Mesodermal cell (in vitro differentiated cells): ENCODE results near the gene OGFOD2.
"Not testable (repeated sequence)": the region's sequence is repeated elsewhere in the genome, so short reads cannot be mapped to it uniquely, and the experiment has no call there.

ENCODE experiments used
- H3K27ac ChIP-seq: 2 replicates; pipeline ENCODE4 v1.7.0; 2013; ENCODE audit warnings: mild to moderate bottlenecking, low read depth, low read length, moderate library complexity; ENCODE audit not compliant: severe bottlenecking
- H3K36me3 ChIP-seq: 2 replicates; pipeline ENCODE4 v1.7.1; 2013; ENCODE audit warnings: mild to moderate bottlenecking, low read length, moderate library complexity; ENCODE audit not compliant: control insufficient read depth, insufficient read depth
- H3K4me1 ChIP-seq: one replicate; pipeline ENCODE4 v1.7.1; 2013; ENCODE audit warnings: mild to moderate bottlenecking, low read length; ENCODE audit not compliant: insufficient read depth, control insufficient read depth, poor library complexity, severe bottlenecking
- H3K4me3 ChIP-seq: 2 replicates; pipeline ENCODE4 v1.7.0; 2013; ENCODE audit warnings: low read length, control low read depth, mild to moderate bottlenecking; ENCODE audit not compliant: insufficient read depth, poor library complexity, severe bottlenecking; ENCODE audit errors: extremely low read depth
- H3K9me3 ChIP-seq: 2 replicates; pipeline ENCODE4 v1.7.1; 2013; ENCODE audit warnings: mild to moderate bottlenecking, low read length, moderate library complexity; ENCODE audit not compliant: control insufficient read depth
- WGBS, 2 experiments: methylation state at CpG; one replicate each; pipeline ENCODE4 v1.1.5; 2013; ENCODE audit warnings: missing lambda C conversion rate in 2 of 2; ENCODE audit not compliant: insufficient coverage in 2 of 2; 5-methylcytosine and 5-hydroxymethylcytosine counted together

OGFOD2 gene

DNA sequence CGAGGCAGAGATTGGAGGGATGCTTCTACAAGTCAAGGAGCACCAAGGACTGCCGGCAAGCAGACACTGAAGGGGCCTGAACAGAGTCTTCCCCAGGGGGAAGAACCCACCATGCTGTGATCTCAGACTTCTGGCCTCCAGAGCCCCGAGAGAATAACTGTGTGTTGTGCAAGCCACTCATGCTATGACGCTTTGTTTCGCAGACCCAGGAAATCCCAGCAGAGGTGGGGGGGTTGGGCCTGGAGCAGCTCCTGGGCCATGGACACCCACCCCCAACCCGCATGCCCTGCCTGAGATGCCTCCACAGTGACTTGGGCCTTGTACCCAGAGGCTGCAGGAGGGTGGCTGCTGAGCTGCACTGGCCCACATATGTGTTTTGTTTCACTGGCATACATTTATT lies 36.7 kb downstream of the OGFOD2 start:
- peaks cover 6% of the 10 kb centered on the region for H3K4me1 ChIP-seq
- 85 to 96% methylated on average over 3 to 5 of the region's 6 CpGs for WGBS, 2 experiments
- no peak overlapping the region for H3K4me3 ChIP-seq
- H3K9me3 ChIP-seq = no peaks in the 10 kb centered on the region
- H3K27ac ChIP-seq = no peak overlapping the region
- H3K36me3 ChIP-seq = peaks cover 13% of the 10 kb centered on the region

DNA sequence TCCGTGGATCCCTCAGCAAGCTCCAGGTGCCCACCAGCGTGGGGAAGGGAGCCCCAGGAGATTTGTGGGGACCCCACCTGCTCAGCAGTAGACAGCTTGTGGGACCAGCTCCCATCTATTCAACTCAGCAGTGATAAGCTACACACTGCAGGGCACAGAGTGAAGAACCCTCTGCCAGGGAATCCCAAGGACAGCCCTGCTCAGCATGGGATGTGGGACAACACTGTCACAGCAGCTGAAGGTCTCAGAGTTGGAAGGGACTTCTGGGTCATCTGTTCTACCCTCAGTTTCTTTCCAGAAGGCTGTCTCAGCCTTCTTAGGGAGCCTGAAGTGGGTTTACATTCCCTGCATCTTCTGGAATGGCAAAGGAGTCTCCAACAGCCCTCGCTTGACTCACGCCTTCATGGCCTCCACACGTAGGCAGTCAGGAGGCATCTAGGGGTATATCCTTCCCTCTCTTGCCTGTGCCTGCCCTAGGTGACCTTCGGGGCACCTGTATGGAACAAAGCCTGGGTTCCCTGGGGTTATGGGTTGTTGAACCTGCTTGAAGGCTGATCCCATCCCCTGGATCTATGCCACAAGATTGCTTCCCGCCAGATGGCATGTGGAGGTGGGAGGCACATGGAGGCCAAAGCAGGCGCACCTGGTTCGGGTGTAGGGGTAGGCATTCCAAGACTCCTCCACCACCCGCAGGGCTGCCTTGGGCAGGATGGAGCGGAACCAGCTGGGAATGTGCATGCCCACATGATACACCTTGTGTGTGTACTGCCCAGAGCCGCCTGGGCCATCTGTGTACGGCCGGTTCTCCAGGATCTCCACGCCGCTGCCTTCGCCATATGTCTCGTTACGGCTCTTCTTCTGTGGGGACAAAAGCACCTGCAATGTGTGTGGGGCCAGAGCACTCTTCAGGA lies 38.4 kb downstream of the OGFOD2 start:
- Histone ChIP-seq H3K27ac (no peak overlapping the region), H3K4me3 (no peak overlapping the region), H3K4me1 (no peaks in the 10 kb centered on the region), H3K36me3 (peaks cover 7% of the 10 kb centered on the region), H3K9me3 (no peaks in the 10 kb centered on the region)
- WGBS, 2 experiments = 95 to 97% methylated on average over 12 to 18 of the region's 19 CpGs

DNA sequence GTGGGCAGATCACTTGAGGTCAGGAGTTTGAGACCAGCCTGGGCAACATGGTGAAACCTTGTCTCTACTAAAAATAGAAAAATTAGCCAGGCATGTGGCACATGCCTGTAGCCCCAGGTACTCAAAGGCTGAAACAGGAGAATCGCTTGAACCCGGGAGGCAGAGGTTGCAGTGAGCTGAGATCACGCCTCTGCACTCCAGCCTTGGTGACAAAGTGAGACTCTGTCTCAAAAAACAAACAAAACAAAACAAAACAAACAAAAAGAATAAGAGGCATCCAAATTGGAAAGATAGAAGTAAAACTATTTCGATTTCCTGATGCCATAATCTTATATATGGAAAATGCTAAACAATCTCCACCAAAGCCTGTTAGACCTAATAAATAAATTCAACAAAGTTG lies 39.4 kb downstream of the OGFOD2 start:
- H3K4me1 ChIP-seq, H3K4me3 ChIP-seq, H3K27ac ChIP-seq, H3K9me3 ChIP-seq, H3K36me3 ChIP-seq: not testable (repeated sequence)
- WGBS, 2 experiments = 86 to 87% methylated on average over 2 to 3 of the region's 4 CpGs

DNA sequence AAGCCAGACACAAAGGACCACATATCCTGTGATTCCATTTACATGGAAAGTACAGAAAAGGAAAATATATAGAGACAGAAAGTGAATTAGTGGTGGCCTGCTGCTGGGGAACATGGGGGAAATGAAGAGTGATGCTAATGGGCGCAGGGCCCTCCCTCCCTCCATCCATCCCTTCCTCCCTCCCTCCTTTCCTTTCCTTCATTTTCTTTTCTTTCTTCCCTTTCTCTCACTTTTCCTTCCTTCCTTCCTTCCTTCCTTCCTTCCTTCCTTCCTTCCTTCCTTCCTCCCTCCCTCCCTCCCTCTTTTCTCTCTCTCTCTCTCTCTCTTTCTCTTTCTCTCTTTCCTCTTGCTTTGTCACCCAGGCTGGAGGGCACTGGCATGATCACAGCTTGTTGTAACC lies 42.7 kb downstream of the OGFOD2 start:
- H3K9me3 ChIP-seq = no peaks in the 10 kb centered on the region
- H3K27ac ChIP-seq = no peak overlapping the region
- WGBS, 2 experiments = 100% methylated on average over 1 of the region's 1 CpG; no CpG with 5 or more reads in 1 of the 2 experiments
- no peak overlapping the region for H3K4me3 ChIP-seq
- no peaks in the 10 kb centered on the region for H3K4me1 ChIP-seq
- peaks cover 3% of the 10 kb centered on the region for H3K36me3 ChIP-seq

DNA sequence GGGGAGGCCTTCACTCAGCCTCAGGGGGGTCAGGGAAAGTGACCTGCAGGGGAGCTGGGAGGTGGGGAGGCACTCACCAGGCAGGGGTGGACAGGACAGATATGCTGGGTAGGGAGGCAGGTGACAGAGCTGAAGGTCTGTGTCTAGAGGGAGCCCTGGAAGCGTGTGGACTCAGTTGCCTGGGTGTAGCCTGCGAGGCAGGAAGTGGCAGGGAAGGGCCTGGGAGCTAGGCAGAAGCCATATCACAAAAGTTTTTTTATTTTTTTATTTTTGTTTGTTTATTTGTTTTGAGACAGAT lies 44.7 kb downstream of the OGFOD2 start:
- Histone ChIP-seq H3K27ac (no peak overlapping the region), H3K4me3 (no peak overlapping the region), H3K9me3 (no peaks in the 10 kb centered on the region), H3K4me1 (no peaks in the 10 kb centered on the region), H3K36me3 (no peaks in the 10 kb centered on the region)
- 88 to 97% methylated on average over 2 of the region's 2 CpGs for WGBS, 2 experiments

DNA sequence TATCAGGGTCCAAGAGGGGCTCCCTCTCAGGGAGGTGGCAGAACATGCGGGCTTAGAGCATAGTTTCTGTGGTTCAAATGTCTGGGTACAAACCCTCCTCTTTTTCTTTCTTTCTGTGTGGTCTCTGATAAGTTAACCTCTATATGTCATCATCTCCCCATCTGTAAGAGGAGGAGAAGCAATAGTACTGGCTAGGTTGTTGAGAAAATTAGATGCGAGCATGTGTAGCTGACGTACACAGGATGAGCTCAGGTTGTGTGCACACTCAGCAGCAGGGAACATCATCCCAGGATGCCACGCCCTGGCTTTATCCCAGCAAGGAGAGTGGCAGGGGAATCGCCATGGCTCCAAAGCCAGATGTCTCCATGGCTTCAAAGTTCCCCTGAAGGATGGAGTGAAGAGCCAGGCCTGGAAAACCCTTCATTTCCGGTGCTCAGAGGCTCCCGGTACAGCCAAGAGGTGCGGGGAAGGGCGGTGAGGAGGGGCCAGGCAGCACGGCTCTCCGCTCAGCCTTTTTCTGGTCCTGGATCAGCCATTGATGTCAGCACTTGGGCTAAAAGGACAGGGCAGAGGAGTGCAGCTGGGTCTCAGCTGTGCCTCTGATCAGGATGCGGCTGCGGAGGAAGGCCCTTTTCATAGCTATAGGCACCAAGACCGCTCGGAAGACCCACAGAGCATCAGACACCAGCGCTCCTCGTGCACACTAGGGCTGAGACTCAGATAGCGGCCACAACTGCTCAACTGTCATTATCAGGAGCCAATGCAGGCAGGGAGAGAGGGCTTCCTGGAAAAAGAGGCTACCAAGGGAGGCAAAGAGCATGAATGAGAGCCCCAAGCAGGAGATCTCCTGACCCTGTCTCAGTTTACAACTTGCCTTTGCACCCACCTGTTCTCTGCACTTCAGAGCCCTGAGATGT lies 46.9 kb downstream of the OGFOD2 start:
- Histone ChIP-seq H3K36me3 (no peaks in the 10 kb centered on the region), H3K4me3 (no peak overlapping the region), H3K9me3 (no peaks in the 10 kb centered on the region), H3K27ac (no peak overlapping the region), H3K4me1 (no peaks in the 10 kb centered on the region)
- 94 to 95% methylated on average over 15 to 17 of the region's 18 CpGs for WGBS, 2 experiments

DNA sequence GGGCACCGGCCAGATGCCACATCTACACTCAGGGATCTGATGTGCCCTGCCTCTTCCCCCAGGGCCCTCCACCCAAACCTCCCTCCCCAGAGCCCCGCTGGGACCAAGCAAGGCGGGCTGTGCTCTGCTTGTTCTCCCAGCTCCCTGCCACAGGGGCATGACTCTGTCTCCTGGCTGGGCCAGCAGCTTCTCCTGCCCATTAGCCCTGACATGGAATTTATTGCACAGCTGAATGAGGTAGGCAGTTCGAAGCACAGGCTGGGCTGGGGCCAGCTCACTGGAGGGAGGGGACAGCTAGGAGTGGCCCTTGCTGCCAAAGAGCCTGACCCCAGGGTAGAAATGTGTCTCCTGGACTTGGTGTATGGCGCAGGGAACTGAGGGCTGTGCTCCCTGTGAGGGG lies 47.8 kb downstream of the OGFOD2 start:
- no peaks in the 10 kb centered on the region for H3K36me3 ChIP-seq
- H3K4me1 ChIP-seq = no peaks in the 10 kb centered on the region
- H3K27ac ChIP-seq = no peak overlapping the region
- H3K4me3 ChIP-seq = no peak overlapping the region
- no peaks in the 10 kb centered on the region for H3K9me3 ChIP-seq
- WGBS, 2 experiments = 86 to 90% methylated on average over 3 to 4 of the region's 5 CpGs

DNA sequence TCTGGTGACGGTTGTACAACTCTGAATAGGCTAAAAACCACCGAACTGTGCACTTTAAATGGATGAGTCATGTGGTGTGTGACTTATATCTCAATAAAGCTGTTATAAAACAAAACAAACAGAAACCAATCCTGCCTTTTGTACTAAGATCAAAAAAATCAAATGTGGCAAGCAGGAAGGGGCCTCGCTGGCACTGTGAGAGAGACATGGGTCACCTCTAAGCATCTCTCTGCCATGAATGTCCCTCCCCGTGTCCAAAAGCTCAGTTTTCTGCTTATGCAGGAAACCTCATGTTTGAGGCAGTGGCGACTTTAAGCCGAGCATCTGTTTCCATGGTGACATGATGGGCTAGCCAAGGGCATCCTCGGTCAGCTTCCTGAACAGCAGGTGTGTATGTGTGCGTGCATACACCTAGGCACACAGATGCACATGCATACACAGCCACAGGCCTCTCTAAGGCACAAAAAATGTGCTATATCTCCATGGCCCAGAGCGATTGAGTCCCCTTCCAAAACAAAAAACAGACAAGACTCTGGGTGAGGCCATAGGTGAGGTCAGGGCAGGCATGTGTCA lies 49.9 kb downstream of the OGFOD2 start:
- Histone ChIP-seq H3K27ac (no peak overlapping the region), H3K9me3 (no peaks in the 10 kb centered on the region), H3K36me3 (no peaks in the 10 kb centered on the region), H3K4me3 (no peak overlapping the region), H3K4me1 (no peaks in the 10 kb centered on the region)
- 94 to 95% methylated on average over 6 to 7 of the region's 9 CpGs for WGBS, 2 experiments

DNA sequence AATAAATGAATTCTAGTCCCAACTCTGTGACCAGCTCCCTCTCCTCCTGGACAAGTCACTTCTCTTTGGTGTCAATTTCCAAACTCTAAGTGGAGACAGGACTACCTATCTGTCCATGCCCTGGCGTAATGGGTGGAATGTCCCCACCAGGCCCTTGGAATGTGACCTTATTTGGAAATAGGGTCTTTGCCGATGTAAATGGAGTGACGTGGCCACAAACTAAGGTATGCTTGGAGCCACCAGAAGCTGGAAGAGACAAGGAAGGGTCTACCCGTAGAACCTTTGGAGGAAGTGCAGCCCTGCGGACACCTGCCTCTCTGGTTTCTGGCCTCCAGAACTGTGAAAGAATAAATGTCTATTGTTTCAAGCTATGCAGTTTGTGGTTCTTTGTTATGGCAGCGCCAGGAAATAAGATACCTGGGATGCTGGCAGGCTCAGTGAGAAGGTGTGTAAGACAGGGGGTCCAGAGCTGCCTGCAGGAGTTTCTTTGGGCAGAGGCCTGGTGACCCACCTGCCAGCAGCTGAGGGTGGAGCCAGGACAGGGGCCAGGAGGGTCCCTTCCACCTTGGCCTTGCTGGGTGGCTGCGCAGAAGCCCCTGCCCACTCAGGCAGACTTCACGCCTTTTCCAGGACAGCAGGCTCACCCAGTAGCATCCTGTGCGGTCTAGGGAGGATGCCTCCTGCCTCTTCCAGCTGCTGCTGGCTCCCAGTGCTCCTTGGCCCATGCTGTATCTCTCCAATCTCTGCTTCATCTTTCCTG lies 51.2 kb downstream of the OGFOD2 start:
- 90 to 92% methylated on average over 7 to 8 of the region's 9 CpGs for WGBS, 2 experiments
- H3K27ac ChIP-seq = no peak overlapping the region
- no peaks in the 10 kb centered on the region for H3K4me1 ChIP-seq
- no peak overlapping the region for H3K4me3 ChIP-seq
- no peaks in the 10 kb centered on the region for H3K9me3 ChIP-seq
- no peaks in the 10 kb centered on the region for H3K36me3 ChIP-seq

DNA sequence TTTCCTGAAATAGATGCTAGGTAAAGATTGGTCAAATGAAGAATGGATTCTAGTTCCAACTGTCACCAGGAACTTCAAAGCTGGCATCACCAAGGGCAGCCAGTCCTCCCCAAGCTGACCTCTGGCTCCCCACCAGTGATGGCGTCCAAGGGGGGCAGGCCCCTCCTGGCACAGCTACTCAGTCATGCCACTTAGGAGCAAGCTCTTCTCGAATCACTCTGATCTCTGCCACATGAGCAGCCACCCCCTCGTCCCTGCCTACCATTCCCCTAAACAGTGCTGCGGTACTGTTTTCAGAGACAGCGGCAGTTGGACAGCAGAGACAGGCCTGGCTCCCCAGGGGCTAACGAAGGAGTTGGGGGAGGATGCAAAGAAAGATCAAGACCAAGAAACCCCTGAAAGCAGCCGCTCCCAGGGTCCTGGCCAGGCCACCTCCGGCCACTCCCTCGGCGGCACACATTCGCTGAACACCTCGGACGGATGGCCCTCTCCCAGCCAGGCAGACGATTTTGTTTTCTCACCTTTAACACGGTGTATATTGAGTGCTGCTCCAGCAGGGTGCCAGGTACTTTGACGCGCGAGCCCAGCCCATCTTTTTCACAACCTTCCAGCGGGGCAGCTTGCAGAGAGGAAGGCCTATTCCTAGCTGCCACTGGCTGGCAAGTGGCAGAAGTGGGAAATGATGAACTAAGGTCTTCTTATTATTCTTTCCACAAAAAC lies 52.8 kb downstream of the OGFOD2 start:
- 86 to 87% methylated on average over 13 to 17 of the region's 19 CpGs for WGBS, 2 experiments
- no peak overlapping the region for H3K27ac ChIP-seq
- peaks cover 5% of the 10 kb centered on the region for H3K36me3 ChIP-seq
- H3K4me3 ChIP-seq = no peak overlapping the region
- H3K4me1 ChIP-seq = no peaks in the 10 kb centered on the region
- H3K9me3 ChIP-seq = no peaks in the 10 kb centered on the region
